Sigmoid colon (tissue), 7 donors: Measurements from ENCODE around the gene MBD2. TPM values are rescaled to one million over a fixed set of nuclear protein-coding genes. Genes with fewer than 3 reads are reported as not detected.

Experiments used
- DNase-seq: peaks from one replicate; pipeline ENCODE4 v3.0.0-alpha.2; 2019
- H3K27ac ChIP-seq, 4 donors: fragments of 200-600 bp; sonication (generic); one replicate each; pipeline ENCODE4 v1.5.1; 2016 to 2019; ENCODE audit warnings: mild to moderate bottlenecking in 1 of 4
- H3K27me3 ChIP-seq, 3 donors: fragments of 200-600 bp; sonication (generic); one replicate each; pipeline ENCODE4 v1.5.1; 2019; ENCODE audit warnings: mild to moderate bottlenecking in 1 of 3
- H3K36me3 ChIP-seq, 4 donors: fragments of 200-600 bp; sonication (generic); one replicate each; pipeline ENCODE4 v1.5.1; 2016 to 2019
- H3K4me1 ChIP-seq, 4 donors: fragments of 200-600 bp; sonication (generic); one replicate each; pipeline ENCODE4 v1.5.1; 2017 to 2019
- H3K4me3 ChIP-seq, 4 donors: fragments of 200-600 bp; sonication (generic); one replicate each; pipeline ENCODE4 v1.5.1; 2017 to 2019; ENCODE audit warnings: mild to moderate bottlenecking in 2 of 4, moderate library complexity in 1 of 4
- H3K9me3 ChIP-seq, 4 donors: fragments of 200-600 bp in 3 of 4; sonication (generic) in 3 of 4; one replicate each; pipeline versions ENCODE4 v1.5.1 to v1.6.1; 2013 to 2019
- CTCF ChIP-seq, 4 experiments: fragments of 450-650 bp in 3 of 4; fragments of 200-600 bp in 1 of 4; IDR thresholded peaks; one replicate each; pipeline ENCODE4 v1.5.1; 2016 to 2019; ENCODE audit warnings: antibody characterized with exemption in 4 of 4, mild to moderate bottlenecking in 3 of 4, moderate library complexity in 2 of 4
- EP300 ChIP-seq, 4 donors: sonication (generic); formaldehyde crosslinking; IDR thresholded peaks; one replicate each; pipeline ENCODE4 v1.6.1; 2017; ENCODE audit warnings: antibody characterized with exemption in 4 of 4
- POLR2A ChIP-seq, 2 donors: fragments of 450-650 bp; IDR thresholded peaks; one replicate each; pipeline ENCODE4 v1.6.1; 2016; ENCODE audit warnings: antibody characterized with exemption in 2 of 2, mild to moderate bottlenecking in 2 of 2, moderate library complexity in 2 of 2
- POLR2AphosphoS5 ChIP-seq, 4 donors: sonication (generic); formaldehyde crosslinking; IDR thresholded peaks; one replicate each; pipeline ENCODE4 v1.6.1; 2017; ENCODE audit warnings: antibody characterized with exemption in 4 of 4
- WGBS, 2 donors: extraction: QIAGEN DNeasy Blood & Tissue Kit; methylation state at CpG; one replicate each; pipeline ENCODE4 v1.1.7; 2013; 5-methylcytosine and 5-hydroxymethylcytosine counted together
- intact Hi-C: fragments of 100-400 bp; cut with DNase I; formaldehyde crosslinking; loops from one replicate; pipeline ENCODE4 v1.15.1; 2023
- polyA plus RNA-seq, 3 donors: library from polyadenylated mRNA; stranded (reverse); fragments of 200-250 nt; gene quantifications; one replicate each; pipeline ENCODE4 v1.2.3, GENCODE V29; 2013
- total RNA-seq, 4 donors: library from RNA; depleted of rRNA; stranded (reverse); fragments of >200 nt; gene quantifications; one replicate each; pipeline ENCODE4 v1.1.0, GENCODE V29; 2016
- donor health status: healthy with polysubstance abuse.
- donor health status: Bipolar disorder and iron deficiency.
- donor health status: healthy.

Gene MBD2
- total and polyA plus RNA-seq, 7 donors: 21.4 to 36.7 (median 32.1) TPM

- Histone ChIP-seq H3K4me3 (no peak overlapping the region), H3K36me3 (no peaks in the 10 kb centered on the region), H3K27me3 (no peaks in the 10 kb centered on the region), H3K9me3 (no peaks in the 10 kb centered on the region), H3K4me1 (no peaks in the 10 kb centered on the region), H3K27ac (no peak overlapping the region)
- TF ChIP-seq POLR2A (IDR thresholded peaks at IDR 0.05) (no peak), EP300 (IDR thresholded peaks at IDR 0.05) (no peak), CTCF (IDR thresholded peaks at IDR 0.05) (no peak), POLR2AphosphoS5 (IDR thresholded peaks at IDR 0.05) (no peak)
- WGBS, 2 donors: 91 to 95% methylated on average over 5 of the region's 5 CpGs
- no peak for DNase-seq
- intact Hi-C loops: no loop called here
Measured at GRCh38 chr18:54233747-54234146, 9.3 kb upstream of the MBD2 start.

GRCh38 chr18:54233228-54233625 lies 8.8 kb upstream of the MBD2 start:
- 85 to 93% methylated on average over 3 of the region's 3 CpGs for WGBS, 2 donors
- no peak for TF ChIP-seq EP300 (IDR thresholded peaks at IDR 0.05)
- no peak for TF ChIP-seq POLR2AphosphoS5 (IDR thresholded peaks at IDR 0.05)
- TF ChIP-seq POLR2A (IDR thresholded peaks at IDR 0.05): no peak
- TF ChIP-seq CTCF (IDR thresholded peaks at IDR 0.05): no peak
- no peaks in the 10 kb centered on the region for H3K4me1 ChIP-seq
- H3K9me3 ChIP-seq: no peaks in the 10 kb centered on the region
- no peak for DNase-seq
- H3K36me3 ChIP-seq: no peaks in the 10 kb centered on the region
- no peak overlapping the region for H3K27ac ChIP-seq
- H3K4me3 ChIP-seq: no peak overlapping the region
- no peaks in the 10 kb centered on the region for H3K27me3 ChIP-seq
- intact Hi-C loops: no loop called here

GRCh38 chr18:54232485-54233227 lies 8.2 kb upstream of the MBD2 start:
- no peaks in the 10 kb centered on the region for H3K27me3 ChIP-seq
- H3K9me3 ChIP-seq: no peaks in the 10 kb centered on the region
- WGBS, 2 donors: 87 to 91% methylated on average over 7 of the region's 7 CpGs
- no peak for DNase-seq
- no peaks in the 10 kb centered on the region for H3K4me1 ChIP-seq
- TF ChIP-seq EP300 (IDR thresholded peaks at IDR 0.05) (no peak), CTCF (IDR thresholded peaks at IDR 0.05) (no peak), POLR2A (IDR thresholded peaks at IDR 0.05) (no peak), POLR2AphosphoS5 (IDR thresholded peaks at IDR 0.05) (no peak)
- intact Hi-C loops: no loop called here
- no peak overlapping the region for H3K4me3 ChIP-seq
- H3K36me3 ChIP-seq: no peaks in the 10 kb centered on the region
- H3K27ac ChIP-seq: no peak overlapping the region

- no peaks in the 10 kb centered on the region for H3K36me3 ChIP-seq
- intact Hi-C loops: no loop called here
Measured at GRCh38 chr18:54229421-54230059, 5.1 kb upstream of the MBD2 start.

More at GRCh38 chr18:54229421-54230059, 5.1 kb upstream of the MBD2 start:
- H3K9me3 ChIP-seq: no peaks in the 10 kb centered on the region
- DNase-seq: no peak
- H3K4me3 ChIP-seq: no peak overlapping the region
- 81 to 90% methylated on average over 7 of the region's 7 CpGs for WGBS, 2 donors
- TF ChIP-seq POLR2AphosphoS5 (IDR thresholded peaks at IDR 0.05) (no peak), EP300 (IDR thresholded peaks at IDR 0.05) (no peak), CTCF (IDR thresholded peaks at IDR 0.05) (no peak), POLR2A (IDR thresholded peaks at IDR 0.05) (no peak)
- H3K4me1 ChIP-seq: no peaks in the 10 kb centered on the region
- no peak overlapping the region for H3K27ac ChIP-seq
- H3K27me3 ChIP-seq: no peaks in the 10 kb centered on the region
